WI38 (cell line): Measurements from ENCODE around the gene EHD4.

Experiments
- H3K4me3 ChIP-seq: 2 replicates; pipeline ENCODE4 v1.5.1; 2011; ENCODE audit warnings: low read depth, mild to moderate bottlenecking, control low read depth, low read length
- TF ChIP-seq, protein P1 (sequence below): IDR thresholded peaks from 2 replicates; pipeline ENCODE4 v1.5.1; 2012; ENCODE audit warnings: low read depth, mild to moderate bottlenecking, control low read depth, low read length

EHD4 gene

DNA sequence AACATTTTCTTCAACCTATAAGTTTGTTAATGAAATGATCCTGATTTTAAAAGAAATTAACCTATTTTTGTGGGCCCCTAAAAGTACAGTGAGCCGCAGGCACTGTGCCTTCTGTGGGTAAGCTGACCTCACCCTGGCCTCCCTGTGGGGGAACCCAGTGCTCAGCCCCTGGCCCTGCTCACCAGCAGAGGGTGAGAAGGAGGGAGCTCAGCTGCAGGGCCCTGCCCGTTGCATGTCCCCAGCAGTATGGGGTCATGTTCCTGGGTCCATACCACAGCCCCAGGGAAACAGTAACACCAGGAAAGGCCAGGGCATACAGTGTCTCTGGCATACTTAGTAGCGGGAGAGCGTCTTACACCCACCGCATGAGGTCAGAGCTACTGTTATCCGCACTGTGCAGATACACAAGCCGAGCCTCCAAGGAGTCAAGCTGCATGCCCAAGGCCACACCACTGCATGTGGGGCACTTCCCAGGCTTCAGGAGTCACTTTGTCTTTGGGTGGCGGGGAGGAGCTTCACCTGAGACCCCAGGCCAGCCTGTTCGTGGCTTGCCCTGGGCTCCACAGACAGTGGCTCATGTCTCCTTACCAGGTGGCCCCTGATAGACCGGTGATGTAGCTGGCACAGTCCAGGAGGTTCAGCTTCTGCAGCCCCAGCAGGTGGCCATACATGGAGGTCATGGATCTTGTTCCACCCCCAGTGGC is 22.6 kb upstream of the EHD4 start:
- TF ChIP-seq, protein P1, sequence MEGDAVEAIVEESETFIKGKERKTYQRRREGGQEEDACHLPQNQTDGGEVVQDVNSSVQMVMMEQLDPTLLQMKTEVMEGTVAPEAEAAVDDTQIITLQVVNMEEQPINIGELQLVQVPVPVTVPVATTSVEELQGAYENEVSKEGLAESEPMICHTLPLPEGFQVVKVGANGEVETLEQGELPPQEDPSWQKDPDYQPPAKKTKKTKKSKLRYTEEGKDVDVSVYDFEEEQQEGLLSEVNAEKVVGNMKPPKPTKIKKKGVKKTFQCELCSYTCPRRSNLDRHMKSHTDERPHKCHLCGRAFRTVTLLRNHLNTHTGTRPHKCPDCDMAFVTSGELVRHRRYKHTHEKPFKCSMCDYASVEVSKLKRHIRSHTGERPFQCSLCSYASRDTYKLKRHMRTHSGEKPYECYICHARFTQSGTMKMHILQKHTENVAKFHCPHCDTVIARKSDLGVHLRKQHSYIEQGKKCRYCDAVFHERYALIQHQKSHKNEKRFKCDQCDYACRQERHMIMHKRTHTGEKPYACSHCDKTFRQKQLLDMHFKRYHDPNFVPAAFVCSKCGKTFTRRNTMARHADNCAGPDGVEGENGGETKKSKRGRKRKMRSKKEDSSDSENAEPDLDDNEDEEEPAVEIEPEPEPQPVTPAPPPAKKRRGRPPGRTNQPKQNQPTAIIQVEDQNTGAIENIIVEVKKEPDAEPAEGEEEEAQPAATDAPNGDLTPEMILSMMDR, result no peak

DNA sequence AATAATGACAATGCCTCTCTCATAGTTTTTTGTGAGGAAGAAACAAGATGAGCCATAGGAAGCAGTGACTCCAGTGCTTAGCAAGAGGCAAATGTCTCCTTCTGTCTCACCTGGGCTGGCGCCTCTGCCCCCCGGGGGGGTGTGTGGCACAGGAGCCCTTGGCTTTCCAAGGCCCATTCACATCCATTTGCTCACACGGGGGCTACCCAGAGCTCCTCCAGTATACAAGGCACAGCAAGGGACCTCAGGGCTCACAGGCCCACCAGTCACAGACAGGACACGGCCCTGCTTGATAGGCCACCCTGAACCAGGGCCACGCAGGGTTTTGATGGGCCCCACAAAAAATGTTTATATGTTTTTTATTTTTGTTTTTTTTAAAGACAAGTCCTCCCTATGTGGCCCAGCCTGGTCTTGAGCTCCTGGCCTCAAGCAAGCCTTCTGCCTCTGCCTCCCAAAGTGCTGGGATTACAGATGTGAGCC is 21.9 kb upstream of the EHD4 start:
- TF ChIP-seq, protein P1, result no peak
- H3K4me3 ChIP-seq, result no peak overlapping the region

More for the DNA sequence above, 22.6 kb upstream of the EHD4 start:
- no peak overlapping the region for H3K4me3 ChIP-seq

DNA sequence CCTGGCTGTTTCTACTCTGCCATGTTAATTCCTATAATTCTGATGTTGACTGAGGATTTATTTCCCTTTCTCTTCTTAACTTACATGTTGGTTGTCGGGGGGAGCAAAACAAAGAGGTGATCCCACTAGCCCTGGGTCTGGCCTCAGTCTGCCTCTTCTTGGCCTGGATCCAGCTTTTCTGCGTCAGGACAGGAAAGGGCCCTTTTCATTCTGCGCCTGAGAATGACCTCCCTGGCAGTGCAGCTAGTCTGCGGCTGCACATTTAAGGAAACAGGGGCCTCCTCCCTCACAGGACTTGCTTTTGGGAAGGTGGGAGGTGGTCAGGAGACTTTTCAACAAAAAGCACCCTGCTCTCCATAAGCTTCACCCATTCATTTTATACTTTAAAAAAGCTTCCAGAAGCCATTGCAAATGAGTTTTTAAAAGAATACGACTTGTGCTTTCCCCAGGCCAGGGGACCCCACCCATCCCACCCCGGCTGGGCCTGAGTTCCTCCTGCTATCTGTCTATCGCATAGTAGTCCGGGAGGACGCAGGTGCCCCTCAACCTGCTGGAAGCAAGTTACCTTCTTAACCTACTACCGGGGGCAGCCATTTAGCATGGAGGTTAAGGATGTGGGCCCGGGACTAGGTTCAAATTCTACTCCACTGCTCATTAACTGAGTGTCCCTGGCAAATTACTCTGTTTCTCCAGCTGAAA is 21.3 kb upstream of the EHD4 start:
- H3K4me3 ChIP-seq, result no peak overlapping the region
- TF ChIP-seq, protein P1, result no peak

DNA sequence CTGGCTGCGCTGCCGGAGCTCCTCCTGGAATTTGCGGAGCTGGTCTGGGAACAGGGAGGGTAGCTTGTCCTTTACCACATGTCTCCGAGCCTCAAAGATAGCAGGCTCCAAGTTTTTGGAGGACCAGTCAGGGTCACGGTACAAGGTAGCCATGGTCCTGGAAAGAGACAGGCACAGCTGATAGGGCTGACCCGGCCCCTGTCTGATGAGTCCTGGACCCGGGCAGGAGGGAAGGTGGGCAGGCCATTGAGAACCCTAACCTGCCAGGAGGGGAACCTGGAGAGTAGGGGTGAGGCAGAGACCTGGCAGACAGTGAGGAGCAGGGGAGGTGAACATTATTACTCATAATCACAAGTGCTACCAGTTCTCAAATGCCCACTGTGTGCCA is 20.4 kb upstream of the EHD4 start:
- H3K4me3 ChIP-seq, result no peak overlapping the region
- TF ChIP-seq, protein P1, result no peak

DNA sequence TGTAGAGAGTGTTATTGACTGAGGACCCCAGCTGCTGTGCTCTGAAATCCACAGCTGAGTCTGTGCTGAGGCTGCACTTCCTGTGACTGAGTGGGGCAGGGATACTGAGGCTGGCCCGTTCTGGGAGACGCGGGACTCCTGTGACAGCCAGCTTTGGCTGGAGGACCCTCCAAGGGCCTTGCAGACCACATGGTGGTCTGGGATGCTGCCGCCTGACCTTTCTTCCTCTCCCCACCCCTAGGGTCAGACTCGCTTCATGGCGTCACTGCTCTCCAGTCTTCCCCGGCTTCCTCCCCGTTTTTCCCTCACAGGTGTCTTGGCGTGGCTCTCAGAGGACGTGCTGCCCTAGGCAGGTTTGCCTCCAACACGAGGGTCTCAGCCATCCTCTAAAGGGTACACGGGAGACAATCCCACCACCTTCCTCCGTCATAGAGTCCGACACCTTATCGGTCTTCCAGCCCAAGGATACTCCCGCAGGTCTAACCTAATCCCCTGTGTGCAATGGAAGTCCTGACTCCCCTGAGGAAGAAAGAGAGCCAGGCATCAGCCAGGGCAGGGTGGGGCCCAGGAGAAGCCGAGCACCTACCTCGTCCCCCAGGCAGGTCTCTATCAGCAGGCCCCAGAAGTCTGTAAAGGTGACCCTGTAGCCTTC is 19.9 kb upstream of the EHD4 start:
- H3K4me3 ChIP-seq, result no peak overlapping the region
- TF ChIP-seq, protein P1, result no peak

DNA sequence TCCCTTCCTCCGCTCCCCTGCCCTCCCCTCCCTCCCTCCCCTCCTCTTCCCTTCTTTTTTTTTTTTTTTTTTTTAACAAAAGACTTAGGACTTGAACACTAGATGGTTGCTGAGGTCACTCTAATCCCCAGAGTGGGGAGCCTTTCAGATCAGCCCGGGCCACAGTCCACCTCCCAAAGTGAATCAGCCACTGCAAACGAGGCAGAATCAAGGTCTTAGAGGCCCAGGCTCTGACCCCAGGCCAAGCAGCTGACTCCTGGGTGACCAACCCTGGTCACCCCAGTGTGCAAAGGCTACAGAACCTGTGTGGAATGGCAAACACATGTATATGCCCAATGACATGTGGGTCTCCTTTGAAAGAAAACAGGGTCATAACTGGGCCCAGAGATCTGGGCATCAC is 18.3 kb upstream of the EHD4 start:
- no peak overlapping the region for H3K4me3 ChIP-seq
- TF ChIP-seq, protein P1, result no peak

DNA sequence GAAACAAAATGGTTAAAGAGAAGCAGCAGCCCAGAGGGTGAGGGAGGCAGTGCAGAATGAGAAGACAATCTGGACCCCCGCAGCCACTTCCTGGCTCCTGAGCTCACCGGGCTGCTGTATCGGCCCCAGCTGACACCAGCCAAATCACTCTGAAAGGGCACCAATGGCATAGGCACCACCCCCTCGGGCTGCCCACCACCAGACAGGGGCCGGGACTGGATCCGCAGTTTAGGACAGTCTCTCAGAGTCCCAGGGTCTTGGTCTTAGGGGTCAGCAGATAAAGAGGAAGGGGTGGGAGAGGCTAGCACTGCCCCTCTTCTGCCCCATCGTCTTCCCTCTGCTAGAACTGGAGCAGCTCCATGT is 17.9 kb upstream of the EHD4 start:
- TF ChIP-seq, protein P1, result no peak

More for the DNA sequence above, 17.9 kb upstream of the EHD4 start:
- no peak overlapping the region for H3K4me3 ChIP-seq
